K562 (cell line): ENCODE data around the gene ITPR1. TPM values are rescaled to one million over a fixed set of nuclear protein-coding genes. Genes with fewer than 3 reads are reported as not detected.

Experiments
- ARID1B ChIP-seq: fragments of 450-650 bp; IDR thresholded peaks from 2 replicates; pipeline ENCODE4 v1.6.1; 2016; ENCODE audit warnings: antibody characterized with exemption, mild to moderate bottlenecking, inconsistent platforms
- GATAD2A ChIP-seq: fragments of 450-650 bp; IDR thresholded peaks from 2 replicates; pipeline ENCODE4 v1.6.1; 2017
- KDM5B ChIP-seq: fragments of 200-600 bp; sonication (generic); IDR thresholded peaks from 2 replicates; pipeline ENCODE4 v1.6.1; 2012; ENCODE audit warnings: low read depth, mild to moderate bottlenecking, moderate library complexity, low read length, control low read depth, inconsistent platforms; ENCODE audit not compliant: insufficient replicate concordance
- KLF6 ChIP-seq: fragments of 250-450 bp; sonication (Bioruptor Pico); IDR thresholded peaks from 2 replicates; pipeline ENCODE4 v1.4.0; 2020; ENCODE audit warnings: mild to moderate bottlenecking, moderate library complexity, borderline replicate concordance
- MAZ ChIP-seq, 2 experiments: fragments of 450-650 bp in 1 of 2; sonication (generic) in 1 of 2; formaldehyde crosslinking; IDR thresholded peaks in 1 of 2; conservative IDR thresholded peaks in 1 of 2; 2 replicates each; pipeline versions ENCODE4 v1.4.0 to v1.5.0; 2020; ENCODE audit warnings: mild to moderate bottlenecking in 1 of 2, missing genetic modification reagents in 1 of 2
- PHF8 ChIP-seq: fragments of 200-600 bp; sonication (generic); IDR thresholded peaks from 2 replicates; pipeline ENCODE4 v1.6.1; 2012; ENCODE audit warnings: mixed run types, mild to moderate bottlenecking, inconsistent platforms, low read length, moderate library complexity, borderline replicate concordance
- PURB ChIP-seq: sonication (generic); formaldehyde crosslinking; IDR thresholded peaks from 2 replicates; pipeline ENCODE4 v1.9.0; 2021; ENCODE audit warnings: low read depth, mild to moderate bottlenecking, missing genetic modification reagents
- ZBTB8A ChIP-seq: fragments of 450-650 bp; IDR thresholded peaks from 2 replicates; pipeline ENCODE4 v1.6.1; 2018; ENCODE audit warnings: mild to moderate bottlenecking, moderate library complexity; ENCODE audit not compliant: partially characterized antibody
- ZNF184 ChIP-seq: sonication (generic); formaldehyde crosslinking; IDR thresholded peaks from 2 replicates; pipeline ENCODE4 v1.5.0; 2020; ENCODE audit warnings: missing genetic modification reagents
- ZNF583 ChIP-seq: fragments of 250-450 bp; sonication (Bioruptor Pico); IDR thresholded peaks from 2 replicates; pipeline ENCODE4 v1.4.0; 2020
- ZNF639 ChIP-seq, 2 experiments: fragments of 200-800 bp in 1 of 2; sonication (Bioruptor generic) in 1 of 2; sonication (generic) in 1 of 2; formaldehyde crosslinking in 1 of 2; IDR thresholded peaks in 1 of 2; conservative IDR thresholded peaks in 1 of 2; 2 replicates each; pipeline versions ENCODE4 v1.5.0 to v1.6.1; 2016 to 2020; ENCODE audit warnings: missing compliant biosample characterization in 1 of 2, missing genetic modification characterization in 1 of 2, missing genetic modification reagents in 1 of 2
- ZNF696 ChIP-seq: fragments of 250-450 bp; sonication (Bioruptor Pico); conservative IDR thresholded peaks from 2 replicates; pipeline ENCODE4 v1.4.0; 2020; ENCODE audit warnings: mild to moderate bottlenecking, moderate library complexity
- polyA plus RNA-seq, 8 experiments: library from polyadenylated mRNA; depleted of rRNA in 4 of 8; stranded (reverse) in 5 of 8; unstranded in 3 of 8; fragments of >200 nt; fragmentation: Nextera tagmentation in 2 of 8; fragmentation: Illumina TruSeq in 1 of 8; extraction: Ambion mirVana in 2 of 8; extraction: Trizol in 1 of 8; gene quantifications; 2 replicates each; pipeline versions ENCODE4 v1.2.1 to v1.2.3, GENCODE V29; 2011 to 2014; ENCODE audit warnings: inconsistent platforms in 1 of 8, missing spikeins in 1 of 8
- total RNA-seq, 7 experiments: library from RNA; depleted of rRNA in 6 of 7; stranded (reverse); fragments of >200 nt in 6 of 7; fragmentation: Illumina TruSeq in 2 of 7; extraction: Trizol in 2 of 7; gene quantifications; 2 replicates each; pipeline versions ENCODE4 v1.2.1 to v1.2.3, GENCODE V29; 2011 to 2021; ENCODE audit warnings: low replicate concordance in 1 of 7
- TF ChIP-seq, protein P1 (sequence below): fragments of 450-650 bp; formaldehyde crosslinking; IDR thresholded peaks from 2 replicates; pipeline ENCODE4 v1.4.0; 2020; ENCODE audit warnings: mild to moderate bottlenecking, mixed read lengths
- TF ChIP-seq, protein P2 (sequence below): fragments of 450-650 bp; formaldehyde crosslinking; IDR thresholded peaks from 2 replicates; pipeline ENCODE4 v1.4.0; 2020; ENCODE audit warnings: mild to moderate bottlenecking, moderate library complexity
- TF ChIP-seq, protein P3 (sequence below): fragments of 250-450 bp; sonication (Bioruptor Pico); IDR thresholded peaks from 2 replicates; pipeline ENCODE4 v1.5.0; 2021; ENCODE audit warnings: mild to moderate bottlenecking, borderline replicate concordance

The ITPR1 gene
- total and polyA plus RNA-seq, 9 of the 15 experiments (the other 6 are each of a cell fraction or from before 2014, with no cell fraction given), result 22.4 to 40.0 (median 27.4) TPM

DNA sequence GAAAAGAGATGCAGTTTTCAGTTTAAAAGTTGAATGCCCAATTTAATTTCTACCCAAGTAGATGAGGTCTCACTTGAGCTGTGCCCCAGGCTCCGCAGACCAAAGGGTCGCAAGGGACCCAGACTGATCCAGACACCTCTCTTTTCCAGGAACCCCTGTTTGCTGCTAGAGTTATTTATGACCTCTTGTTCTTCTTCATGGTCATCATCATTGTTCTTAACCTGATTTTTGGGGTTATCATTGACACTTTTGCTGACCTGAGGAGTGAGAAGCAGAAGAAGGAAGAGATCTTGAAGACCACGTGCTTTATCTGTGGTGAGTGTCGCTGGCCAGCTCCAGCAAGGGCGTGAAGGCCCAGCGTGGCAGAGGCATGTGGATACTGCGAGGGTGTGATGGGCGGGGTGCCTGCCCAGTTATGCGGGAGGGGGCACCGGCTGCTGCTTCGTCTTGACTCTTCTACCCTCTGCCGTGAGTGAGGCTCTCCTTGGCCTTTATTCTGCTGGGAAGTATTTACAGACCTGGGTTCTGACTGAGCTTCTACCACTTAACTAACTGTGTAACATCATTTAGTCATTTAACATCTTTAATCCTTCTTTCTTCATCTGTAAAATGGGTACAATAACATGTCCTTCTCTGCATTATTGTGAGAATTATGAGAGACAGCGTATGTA is 321.9 kb downstream of the ITPR1 start (continued):
- TF ChIP-seq PHF8, result no peak; the same call in 1 of the 2 replicates
- TF ChIP-seq GATAD2A, result peak; percentile 93; the same call in 1 of the 2 replicates
- no peak for TF ChIP-seq PURB
- TF ChIP-seq, protein P1, sequence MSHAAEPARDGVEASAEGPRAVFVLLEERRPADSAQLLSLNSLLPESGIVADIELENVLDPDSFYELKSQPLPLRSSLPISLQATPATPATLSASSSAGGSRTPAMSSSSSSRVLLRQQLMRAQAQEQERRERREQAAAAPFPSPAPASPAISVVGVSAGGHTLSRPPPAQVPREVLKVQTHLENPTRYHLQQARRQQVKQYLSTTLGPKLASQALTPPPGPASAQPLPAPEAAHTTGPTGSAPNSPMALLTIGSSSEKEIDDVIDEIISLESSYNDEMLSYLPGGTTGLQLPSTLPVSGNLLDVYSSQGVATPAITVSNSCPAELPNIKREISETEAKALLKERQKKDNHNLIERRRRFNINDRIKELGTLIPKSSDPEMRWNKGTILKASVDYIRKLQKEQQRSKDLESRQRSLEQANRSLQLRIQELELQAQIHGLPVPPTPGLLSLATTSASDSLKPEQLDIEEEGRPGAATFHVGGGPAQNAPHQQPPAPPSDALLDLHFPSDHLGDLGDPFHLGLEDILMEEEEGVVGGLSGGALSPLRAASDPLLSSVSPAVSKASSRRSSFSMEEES (CRISPR knock-in tag), result peak; percentile 32; the same call in 1 of the 2 replicates
- 0 out of 4 replicates have a peak, but pooled peaks of 1 of the 2 experiments have one; percentile 48 for TF ChIP-seq ZNF639 (CRISPR knock-in tag; conservative IDR thresholded peaks at IDR 0.05 in 1 of 2, IDR thresholded peaks at IDR 0.05 in 1 of 2)
- no peak for TF ChIP-seq ZBTB8A
- no peak for TF ChIP-seq ARID1B
- peak; percentile 83; the same call in 1 of the 2 replicates for TF ChIP-seq KLF6
- no peak for TF ChIP-seq KDM5B
- TF ChIP-seq ZNF583 (CRISPR knock-in tag), result peak; percentile 86
- TF ChIP-seq ZNF696 (CRISPR knock-in tag), result no peak
- TF ChIP-seq, protein P2, sequence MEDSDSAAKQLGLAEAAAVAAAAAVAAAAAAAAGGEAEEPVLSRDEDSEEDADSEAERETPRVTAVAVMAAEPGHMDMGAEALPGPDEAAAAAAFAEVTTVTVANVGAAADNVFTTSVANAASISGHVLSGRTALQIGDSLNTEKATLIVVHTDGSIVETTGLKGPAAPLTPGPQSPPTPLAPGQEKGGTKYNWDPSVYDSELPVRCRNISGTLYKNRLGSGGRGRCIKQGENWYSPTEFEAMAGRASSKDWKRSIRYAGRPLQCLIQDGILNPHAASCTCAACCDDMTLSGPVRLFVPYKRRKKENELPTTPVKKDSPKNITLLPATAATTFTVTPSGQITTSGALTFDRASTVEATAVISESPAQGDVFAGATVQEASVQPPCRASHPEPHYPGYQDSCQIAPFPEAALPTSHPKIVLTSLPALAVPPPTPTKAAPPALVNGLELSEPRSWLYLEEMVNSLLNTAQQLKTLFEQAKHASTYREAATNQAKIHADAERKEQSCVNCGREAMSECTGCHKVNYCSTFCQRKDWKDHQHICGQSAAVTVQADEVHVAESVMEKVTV, result no peak
- TF ChIP-seq ZNF184 (CRISPR knock-in tag), result no peak
- TF ChIP-seq, protein P3, sequence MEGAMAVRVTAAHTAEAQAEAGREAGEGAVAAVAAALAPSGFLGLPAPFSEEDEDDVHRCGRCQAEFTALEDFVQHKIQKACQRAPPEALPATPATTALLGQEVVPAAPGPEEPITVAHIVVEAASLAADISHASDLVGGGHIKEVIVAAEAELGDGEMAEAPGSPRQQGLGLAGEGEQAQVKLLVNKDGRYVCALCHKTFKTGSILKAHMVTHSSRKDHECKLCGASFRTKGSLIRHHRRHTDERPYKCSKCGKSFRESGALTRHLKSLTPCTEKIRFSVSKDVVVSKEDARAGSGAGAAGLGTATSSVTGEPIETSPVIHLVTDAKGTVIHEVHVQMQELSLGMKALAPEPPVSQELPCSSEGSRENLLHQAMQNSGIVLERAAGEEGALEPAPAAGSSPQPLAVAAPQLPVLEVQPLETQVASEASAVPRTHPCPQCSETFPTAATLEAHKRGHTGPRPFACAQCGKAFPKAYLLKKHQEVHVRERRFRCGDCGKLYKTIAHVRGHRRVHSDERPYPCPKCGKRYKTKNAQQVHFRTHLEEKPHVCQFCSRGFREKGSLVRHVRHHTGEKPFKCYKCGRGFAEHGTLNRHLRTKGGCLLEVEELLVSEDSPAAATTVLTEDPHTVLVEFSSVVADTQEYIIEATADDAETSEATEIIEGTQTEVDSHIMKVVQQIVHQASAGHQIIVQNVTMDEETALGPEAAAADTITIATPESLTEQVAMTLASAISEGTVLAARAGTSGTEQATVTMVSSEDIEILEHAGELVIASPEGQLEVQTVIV (CRISPR knock-in tag), result peak; percentile 48; the same call in 1 of the 2 replicates
- peak in 1 of 2 experiments; percentile 58; a peak in 2 of 4 replicates for TF ChIP-seq MAZ (CRISPR knock-in tag; conservative IDR thresholded peaks at IDR 0.05 in 1 of 2, IDR thresholded peaks at IDR 0.05 in 1 of 2)
